ENCODE results near the gene SETD2. TPM values are rescaled to one million over a fixed set of nuclear protein-coding genes. Genes with fewer than 3 reads are reported as not detected.

Gene SETD2
- total RNA-seq, 1 experiment from 2014 or later = 28.8 TPM

DNA sequence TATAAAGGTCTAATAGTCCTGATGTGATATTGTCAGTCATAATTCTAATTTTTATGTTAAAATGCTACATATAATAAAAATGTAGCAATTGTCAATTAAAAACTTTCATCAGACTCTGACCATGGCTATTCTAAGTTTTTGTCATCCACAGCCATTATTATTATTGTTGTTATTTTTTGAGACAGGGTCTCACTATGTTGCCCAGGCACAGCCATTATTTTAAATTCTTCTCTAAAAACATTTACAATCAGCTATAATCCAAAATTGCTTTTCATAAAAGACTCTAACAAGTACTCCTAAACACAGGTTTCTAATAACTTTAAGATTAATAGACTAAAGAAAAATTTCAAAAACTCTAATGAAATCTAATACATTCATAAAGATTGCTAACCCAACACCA lies 41.0 kb upstream of the SETD2 start:
- intact Hi-C loops (cut with micrococcal nuclease; ENCODE audit: unreplicated experiment) = no loop called here
- no peaks in the 10 kb centered on the region for H3K4me1 ChIP-seq (ENCODE audit: insufficient read depth, low read length, poor library complexity, severe bottlenecking)
- H3K4me3 ChIP-seq (ENCODE audit: low read depth, low read length, poor library complexity, severe bottlenecking) = no peak overlapping the region
- H3K9me3 ChIP-seq (ENCODE audit: low read depth, low read length, poor library complexity, severe bottlenecking) = no peaks in the 10 kb centered on the region
- H3K27me3 ChIP-seq (replicated peaks; ENCODE audit: insufficient read depth, low read depth, low read length, poor library complexity) = no peaks in the 10 kb centered on the region
- H3K36me3 ChIP-seq (ENCODE audit: insufficient read depth, low read length, poor library complexity, severe bottlenecking) = no peaks in the 10 kb centered on the region
- no peak for TF ChIP-seq EZH2 (IDR thresholded peaks at IDR 0.05; ENCODE audit: borderline replicate concordance, low read depth, low read length, poor library complexity, severe bottlenecking)
- TF ChIP-seq, protein P1, sequence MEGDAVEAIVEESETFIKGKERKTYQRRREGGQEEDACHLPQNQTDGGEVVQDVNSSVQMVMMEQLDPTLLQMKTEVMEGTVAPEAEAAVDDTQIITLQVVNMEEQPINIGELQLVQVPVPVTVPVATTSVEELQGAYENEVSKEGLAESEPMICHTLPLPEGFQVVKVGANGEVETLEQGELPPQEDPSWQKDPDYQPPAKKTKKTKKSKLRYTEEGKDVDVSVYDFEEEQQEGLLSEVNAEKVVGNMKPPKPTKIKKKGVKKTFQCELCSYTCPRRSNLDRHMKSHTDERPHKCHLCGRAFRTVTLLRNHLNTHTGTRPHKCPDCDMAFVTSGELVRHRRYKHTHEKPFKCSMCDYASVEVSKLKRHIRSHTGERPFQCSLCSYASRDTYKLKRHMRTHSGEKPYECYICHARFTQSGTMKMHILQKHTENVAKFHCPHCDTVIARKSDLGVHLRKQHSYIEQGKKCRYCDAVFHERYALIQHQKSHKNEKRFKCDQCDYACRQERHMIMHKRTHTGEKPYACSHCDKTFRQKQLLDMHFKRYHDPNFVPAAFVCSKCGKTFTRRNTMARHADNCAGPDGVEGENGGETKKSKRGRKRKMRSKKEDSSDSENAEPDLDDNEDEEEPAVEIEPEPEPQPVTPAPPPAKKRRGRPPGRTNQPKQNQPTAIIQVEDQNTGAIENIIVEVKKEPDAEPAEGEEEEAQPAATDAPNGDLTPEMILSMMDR (conservative IDR thresholded peaks at IDR 0.05; ENCODE audit: low read depth, low read length) = no peak
- POLR2A ChIA-PET (ENCODE audit: low non-redundant PET) = no interaction called here
- DNase-seq (ENCODE audit: low spot score) = no peak
- BruUV-seq (replicated peaks) = no TSS peak
- CTCF ChIA-PET = no interaction called here
- no peak overlapping the region for H3K27ac ChIP-seq (ENCODE audit: low read depth, low read length, poor library complexity, severe bottlenecking)

DNA sequence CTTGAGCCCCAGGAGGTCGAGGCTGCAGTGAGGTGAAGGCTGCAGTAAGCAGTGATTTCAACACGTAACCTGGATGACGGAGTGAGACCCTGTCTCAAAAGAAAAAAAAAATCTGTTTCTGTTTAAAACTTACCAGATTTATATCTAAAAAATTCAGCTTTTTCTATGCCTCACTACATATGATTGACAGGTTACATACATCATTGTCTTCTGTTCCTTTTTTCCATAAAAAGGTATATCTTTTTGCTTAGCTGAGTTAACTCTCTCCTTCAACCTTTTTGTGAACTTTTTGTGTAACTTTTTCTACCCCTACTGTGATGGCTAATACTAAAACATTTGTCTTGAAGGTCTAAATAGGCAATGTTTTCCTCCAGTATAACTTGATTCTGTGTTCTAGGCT lies 38.6 kb upstream of the SETD2 start:
- ChIA-PET POLR2A (ENCODE audit: low non-redundant PET) (no interaction called here), CTCF (no interaction called here)
- no peaks in the 10 kb centered on the region for H3K9me3 ChIP-seq (ENCODE audit: low read depth, low read length, poor library complexity, severe bottlenecking)
- H3K36me3 ChIP-seq (ENCODE audit: insufficient read depth, low read length, poor library complexity, severe bottlenecking) = no peaks in the 10 kb centered on the region
- TF ChIP-seq EZH2 (IDR thresholded peaks at IDR 0.05; ENCODE audit: borderline replicate concordance, low read depth, low read length, poor library complexity, severe bottlenecking) = no peak
- TF ChIP-seq, protein P1 (conservative IDR thresholded peaks at IDR 0.05; ENCODE audit: low read depth, low read length) = no peak
- H3K4me1 ChIP-seq (ENCODE audit: insufficient read depth, low read length, poor library complexity, severe bottlenecking) = no peaks in the 10 kb centered on the region
- no peaks in the 10 kb centered on the region for H3K27me3 ChIP-seq (replicated peaks; ENCODE audit: insufficient read depth, low read depth, low read length, poor library complexity)
- H3K4me3 ChIP-seq (ENCODE audit: low read depth, low read length, poor library complexity, severe bottlenecking) = no peak overlapping the region
- no TSS peak for BruUV-seq (replicated peaks)
- no peak for DNase-seq (ENCODE audit: low spot score)
- H3K27ac ChIP-seq (ENCODE audit: low read depth, low read length, poor library complexity, severe bottlenecking) = no peak overlapping the region
- intact Hi-C loops (cut with micrococcal nuclease; ENCODE audit: unreplicated experiment) = no loop called here

DNA sequence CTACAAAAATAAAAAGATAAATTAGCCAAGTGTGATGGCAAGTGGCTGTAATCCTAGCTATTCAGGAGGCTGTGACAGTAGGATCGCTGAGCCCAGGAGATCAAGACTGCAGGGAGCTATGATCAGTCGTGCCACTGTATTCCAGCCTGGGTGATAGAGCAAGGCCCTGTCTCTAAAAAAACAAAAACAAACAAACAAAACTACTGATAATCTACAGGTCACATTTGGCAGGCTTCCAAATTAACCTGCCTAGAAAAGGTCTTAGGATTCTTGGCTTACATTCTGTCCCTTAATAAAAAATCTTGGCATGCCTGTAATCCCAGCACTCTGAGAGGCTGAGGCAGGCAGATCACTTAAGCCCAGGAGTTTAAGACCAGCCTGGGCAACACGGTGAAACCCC lies 33.4 kb upstream of the SETD2 start:
- no TSS peak for BruUV-seq (replicated peaks)
- Histone ChIP-seq H3K9me3 (ENCODE audit: low read depth, low read length, poor library complexity, severe bottlenecking) (no peaks in the 10 kb centered on the region), H3K4me3 (ENCODE audit: low read depth, low read length, poor library complexity, severe bottlenecking) (no peak overlapping the region), H3K4me1 (ENCODE audit: insufficient read depth, low read length, poor library complexity, severe bottlenecking) (no peaks in the 10 kb centered on the region), H3K27me3 (replicated peaks; ENCODE audit: insufficient read depth, low read depth, low read length, poor library complexity) (no peaks in the 10 kb centered on the region), H3K36me3 (ENCODE audit: insufficient read depth, low read length, poor library complexity, severe bottlenecking) (no peaks in the 10 kb centered on the region), H3K27ac (ENCODE audit: low read depth, low read length, poor library complexity, severe bottlenecking) (no peak overlapping the region)
- intact Hi-C loops (cut with micrococcal nuclease; ENCODE audit: unreplicated experiment) = no loop called here
- CTCF ChIA-PET = no interaction called here
- no peak for DNase-seq (ENCODE audit: low spot score)
- TF ChIP-seq, protein P1 (conservative IDR thresholded peaks at IDR 0.05; ENCODE audit: low read depth, low read length) = no peak
- TF ChIP-seq EZH2 (IDR thresholded peaks at IDR 0.05; ENCODE audit: borderline replicate concordance, low read depth, low read length, poor library complexity, severe bottlenecking) = no peak
- POLR2A ChIA-PET (ENCODE audit: low non-redundant PET) = no interaction called here

All from A673 (cell line).